Astrocyte of the cerebellum (primary cell): ENCODE measurements around the gene ACAN.
"Not testable (repeated sequence)": the region's sequence is repeated elsewhere in the genome, so short reads cannot be mapped to it uniquely, and the experiment has no call there.

ENCODE experiments used
- DNase-seq: peaks from one replicate; pipeline ENCODE4 v3.0.0-alpha.2; 2011; ENCODE audit warnings: low read depth
- H3K4me3 ChIP-seq: 2 replicates; pipeline ENCODE4 v1.5.1; 2011; ENCODE audit warnings: mild to moderate bottlenecking, low read depth, low read length, moderate library complexity
- in situ Hi-C: cut with HindIII; loops from 2 replicates; pipeline ENCODE4 v1.10.0; 2017; ENCODE audit warnings: low sequenced_read_pairs
- TF ChIP-seq, protein P1 (sequence below): IDR thresholded peaks from 2 replicates; pipeline ENCODE4 v1.5.1; 2012; ENCODE audit warnings: low read length, low read depth, moderate library complexity, mild to moderate bottlenecking; ENCODE audit errors: missing control alignments

The ACAN gene

DNA sequence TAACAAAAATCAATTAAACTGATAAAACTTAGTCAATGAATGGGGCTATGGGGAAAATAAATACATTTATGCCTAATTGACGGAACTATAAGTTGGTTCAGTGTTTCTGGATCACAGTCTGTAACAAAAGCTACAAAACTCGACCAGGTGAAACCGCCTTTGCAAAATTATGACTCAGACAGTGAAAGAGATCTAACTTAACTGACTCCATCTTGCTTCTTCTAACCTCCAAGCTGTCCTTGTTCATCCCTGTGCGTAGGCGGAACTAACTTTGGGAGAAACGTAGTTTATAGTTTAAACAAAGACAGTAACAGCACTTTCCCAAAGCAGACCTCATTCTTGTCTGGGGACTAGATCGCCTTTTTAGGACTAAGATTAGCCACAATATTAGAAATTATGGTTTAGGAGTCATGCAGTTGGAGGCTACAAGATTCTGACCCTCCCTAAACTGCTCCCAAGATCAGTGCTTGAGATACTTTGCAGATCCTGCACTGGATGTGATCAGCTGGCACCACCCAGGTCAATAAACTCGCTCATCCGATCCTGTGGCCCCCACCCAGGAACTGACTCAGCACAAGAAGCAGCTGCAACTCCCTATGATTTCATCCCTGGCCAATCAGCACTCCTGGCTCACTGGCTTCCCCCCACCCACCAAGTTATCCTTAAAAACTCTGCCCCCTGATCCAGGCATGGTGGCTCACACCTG lies 117.1 kb downstream of the ACAN start:
- in situ Hi-C loops: loop anchor here (25.0 kb wide), 1 partner anchor 92 kb away; no protein-coding TSS in a partner anchor
- TF ChIP-seq, protein P1, sequence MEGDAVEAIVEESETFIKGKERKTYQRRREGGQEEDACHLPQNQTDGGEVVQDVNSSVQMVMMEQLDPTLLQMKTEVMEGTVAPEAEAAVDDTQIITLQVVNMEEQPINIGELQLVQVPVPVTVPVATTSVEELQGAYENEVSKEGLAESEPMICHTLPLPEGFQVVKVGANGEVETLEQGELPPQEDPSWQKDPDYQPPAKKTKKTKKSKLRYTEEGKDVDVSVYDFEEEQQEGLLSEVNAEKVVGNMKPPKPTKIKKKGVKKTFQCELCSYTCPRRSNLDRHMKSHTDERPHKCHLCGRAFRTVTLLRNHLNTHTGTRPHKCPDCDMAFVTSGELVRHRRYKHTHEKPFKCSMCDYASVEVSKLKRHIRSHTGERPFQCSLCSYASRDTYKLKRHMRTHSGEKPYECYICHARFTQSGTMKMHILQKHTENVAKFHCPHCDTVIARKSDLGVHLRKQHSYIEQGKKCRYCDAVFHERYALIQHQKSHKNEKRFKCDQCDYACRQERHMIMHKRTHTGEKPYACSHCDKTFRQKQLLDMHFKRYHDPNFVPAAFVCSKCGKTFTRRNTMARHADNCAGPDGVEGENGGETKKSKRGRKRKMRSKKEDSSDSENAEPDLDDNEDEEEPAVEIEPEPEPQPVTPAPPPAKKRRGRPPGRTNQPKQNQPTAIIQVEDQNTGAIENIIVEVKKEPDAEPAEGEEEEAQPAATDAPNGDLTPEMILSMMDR: no peak
- no peak overlapping the region for H3K4me3 ChIP-seq
- no peak for DNase-seq

DNA sequence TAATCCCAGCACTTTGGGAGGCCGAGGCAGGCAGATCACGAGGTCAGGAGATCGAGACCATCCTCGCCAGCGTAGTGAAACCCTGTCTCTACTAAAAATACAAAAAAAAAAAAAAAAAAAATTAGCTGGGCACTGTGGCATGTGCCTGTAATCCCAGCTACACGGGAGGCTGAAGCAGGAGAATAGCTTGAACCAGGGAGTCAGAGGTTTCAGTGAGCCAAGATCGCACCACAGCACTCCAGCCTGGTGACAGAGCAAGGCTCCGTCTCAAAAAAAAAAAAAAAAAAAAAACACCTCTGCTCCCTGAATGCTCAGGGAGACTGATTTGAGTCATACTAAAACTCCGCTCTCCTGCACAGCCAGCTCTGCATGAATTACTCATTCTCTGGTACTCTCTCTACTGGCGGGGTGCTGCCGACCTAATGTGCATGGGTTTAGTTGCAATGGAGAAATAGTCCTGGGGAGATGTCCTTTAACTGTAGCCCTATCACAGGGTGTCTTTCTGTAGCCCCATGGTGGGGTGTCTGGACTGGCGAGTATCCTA lies 117.7 kb downstream of the ACAN start:
- H3K4me3 ChIP-seq, DNase-seq: not testable (repeated sequence)
- in situ Hi-C loops: loop anchor here (25.0 kb wide), 1 partner anchor 91 kb away; no protein-coding TSS in a partner anchor
